GM18508 (cell line): ENCODE data around the gene CCL3.
"Not testable (repeated sequence)": the region's sequence is repeated elsewhere in the genome, so short reads cannot be mapped to it uniquely, and the experiment has no call there.

Experiments used
- ATAC-seq: cut with Tn5 transposase; IDR thresholded peaks from one replicate; pipeline ENCODE4 v1.9.1; 2021; ENCODE audit warnings: moderate number of reproducible peaks; ENCODE audit not compliant: insufficient read depth, unreplicated experiment

CCL3 gene

GRCh38 chr17:36117505-36118382 lies 27.8 kb upstream of the CCL3 start:
- ATAC-seq = no peak

DNA sequence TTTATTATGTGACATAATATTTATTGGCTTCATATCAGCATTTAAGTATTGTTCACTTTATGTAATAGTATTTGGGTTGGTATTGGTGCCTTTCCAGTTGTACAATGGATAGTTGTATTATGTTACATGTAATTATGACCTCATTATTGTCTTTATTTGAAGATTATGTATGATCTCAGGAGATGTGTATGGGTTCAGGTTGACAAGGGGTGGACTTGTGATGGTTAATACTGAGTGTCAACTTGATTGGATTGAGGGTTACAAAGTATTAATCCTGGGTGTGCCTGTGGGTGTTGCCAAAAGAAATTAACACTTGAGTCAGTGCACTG lies 25.7 kb upstream of the CCL3 start:
- not testable (repeated sequence) for ATAC-seq

DNA sequence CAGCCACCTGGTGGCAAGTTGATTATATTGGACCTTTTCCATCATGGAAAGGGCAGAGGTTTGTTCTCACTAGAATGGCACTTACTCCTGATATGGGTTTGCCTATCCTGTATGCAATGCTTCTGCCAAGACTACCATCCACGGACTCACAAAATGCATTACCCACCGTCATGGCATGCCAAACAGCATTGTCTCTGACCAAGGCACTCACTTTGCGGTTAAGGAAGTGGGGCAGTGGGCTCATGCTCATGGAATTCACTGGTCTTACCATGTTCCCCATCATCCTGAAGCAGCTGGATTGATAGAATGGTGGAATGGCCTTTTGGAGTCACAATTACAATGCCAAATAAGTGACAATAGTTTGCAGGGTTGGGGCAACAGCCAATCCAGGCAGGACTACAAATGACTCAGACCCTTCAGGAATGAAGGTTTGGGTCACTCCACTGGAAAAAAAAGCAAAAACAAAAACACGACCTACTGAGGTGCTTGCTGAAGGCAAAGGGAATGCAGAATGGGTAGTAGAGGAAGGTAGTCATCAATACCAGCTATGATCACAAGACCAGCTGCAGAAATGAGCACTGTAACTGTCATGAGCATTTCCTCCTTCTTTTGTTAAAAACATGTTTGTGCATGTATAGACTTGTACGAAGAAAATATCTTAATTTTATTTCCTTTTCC lies 25.2 kb upstream of the CCL3 start:
- ATAC-seq = not testable (repeated sequence)

DNA sequence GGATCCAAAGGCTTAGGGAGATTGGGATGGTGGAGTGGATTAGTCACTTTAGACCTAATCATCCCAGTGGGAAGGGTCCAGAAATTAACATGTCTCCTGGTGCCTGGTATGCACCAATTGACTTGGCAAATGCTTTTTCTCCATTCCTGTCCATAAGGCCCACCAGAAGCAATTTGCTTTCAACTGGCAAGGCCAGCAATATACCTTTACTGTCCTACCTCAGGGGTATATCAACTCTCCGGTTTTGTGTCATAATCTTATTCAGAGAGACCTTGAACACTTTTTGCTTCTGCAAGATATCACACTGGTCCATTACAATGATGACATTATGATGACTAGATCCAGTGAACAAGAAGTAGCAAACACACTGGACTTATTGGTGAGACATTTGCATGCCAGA lies 23.2 kb upstream of the CCL3 start:
- not testable (repeated sequence) for ATAC-seq

DNA sequence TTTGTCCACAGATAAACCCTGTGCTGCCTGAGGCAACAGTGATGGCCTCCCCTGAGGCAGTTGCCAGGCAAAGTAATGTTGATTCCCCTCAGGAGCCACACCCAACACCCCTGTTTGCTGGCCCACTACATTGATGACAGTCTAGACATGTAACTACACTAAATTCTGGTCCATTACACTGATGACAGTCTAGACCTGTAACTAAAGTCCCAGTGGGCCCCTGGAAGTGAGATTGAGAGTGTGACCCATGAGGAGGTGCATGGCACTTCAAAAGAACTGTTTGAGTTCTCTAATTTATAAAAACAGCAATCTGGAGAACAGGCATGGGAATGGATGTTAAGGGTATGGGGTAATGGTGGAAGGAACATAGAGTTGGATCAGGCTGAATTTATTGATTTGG lies 22.6 kb upstream of the CCL3 start:
- ATAC-seq = no peak

GRCh38 chr17:36111068-36111490 lies 21.1 kb upstream of the CCL3 start:
- ATAC-seq = no peak

- ATAC-seq = not testable (repeated sequence)
These were observed 18.3 kb upstream of the CCL3 start for GRCh38 chr17:36108265-36108664.

DNA sequence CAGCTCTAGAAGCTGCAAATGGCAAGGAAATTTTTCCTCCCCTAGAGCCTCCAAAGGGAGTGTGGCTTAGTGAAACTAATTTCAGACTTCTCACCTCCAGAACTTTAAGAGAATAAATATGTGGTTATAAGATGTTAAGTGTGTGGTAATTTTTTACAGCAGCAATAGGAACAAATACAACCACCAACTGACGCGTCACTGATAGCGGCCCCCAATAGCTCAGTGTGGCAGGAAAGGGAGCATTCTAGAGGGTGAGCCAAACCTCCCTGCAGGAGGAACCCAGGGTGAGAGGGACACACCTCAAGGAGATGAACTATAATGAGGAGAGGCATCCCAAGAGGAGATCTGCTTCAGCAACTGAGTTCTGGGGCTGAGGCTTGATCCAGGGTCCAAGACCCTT lies 17.7 kb upstream of the CCL3 start:
- ATAC-seq = no peak

DNA sequence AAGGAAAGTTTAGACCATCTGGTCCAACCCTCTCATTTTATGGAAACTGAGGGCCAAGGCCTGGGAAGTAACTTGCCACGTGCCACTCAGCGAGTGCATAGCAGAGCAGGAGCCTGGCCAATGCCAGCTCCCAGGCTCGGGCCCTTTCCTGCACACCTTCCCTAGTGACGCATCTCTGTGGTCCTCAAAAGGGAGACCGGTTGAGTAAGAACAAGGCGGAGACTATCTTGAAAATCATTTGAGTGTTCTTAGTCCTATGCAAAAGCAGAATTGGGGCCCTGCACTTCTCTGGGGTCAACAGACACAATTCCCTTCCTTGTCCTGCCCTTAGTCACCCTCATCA lies 16.5 kb upstream of the CCL3 start:
- ATAC-seq = no peak

- ATAC-seq = no peak
These were observed 16.0 kb upstream of the CCL3 start for GRCh38 chr17:36105781-36106492.

GRCh38 chr17:36104701-36105181 lies 14.8 kb upstream of the CCL3 start:
- no peak for ATAC-seq

GRCh38 chr17:36104246-36104645 lies 14.3 kb upstream of the CCL3 start:
- ATAC-seq = not testable (repeated sequence)

DNA sequence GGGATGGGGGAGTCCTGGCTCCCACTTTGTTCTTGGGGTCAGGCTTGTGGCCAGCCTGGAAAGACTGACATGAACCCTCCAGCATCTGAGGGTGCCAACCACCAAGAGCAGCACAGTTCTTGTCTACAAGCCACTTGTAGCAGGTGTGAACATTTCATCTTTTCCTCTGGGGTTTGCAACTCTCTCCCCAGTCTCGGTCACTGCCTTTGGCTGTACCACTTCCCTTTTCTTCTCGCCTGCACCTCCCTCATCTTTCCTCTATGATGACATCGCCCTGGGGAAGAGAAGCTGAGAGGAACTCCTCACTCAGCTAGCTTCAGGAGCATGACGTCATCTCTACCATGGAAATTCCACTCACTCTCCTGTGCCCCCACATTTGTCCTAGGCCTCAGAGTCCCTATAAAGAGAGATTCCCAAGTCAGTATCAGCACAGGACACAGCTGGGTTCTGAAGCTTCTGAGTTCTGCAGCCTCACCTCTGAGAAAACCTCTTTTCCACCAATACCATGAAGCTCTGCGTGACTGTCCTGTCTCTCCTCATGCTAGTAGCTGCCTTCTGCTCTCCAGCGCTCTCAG lies 13.5 kb upstream of the CCL3 start, which contains the start of gene CCL4:
CCL4 (plus strand) TSS at position 427 of the 575 bp plus-strand sequence; CDS start at position 506, 79 bp downstream.
- not testable (repeated sequence) for ATAC-seq

- not testable (repeated sequence) for ATAC-seq
These were observed 9.1 kb upstream of the CCL3 start for GRCh38 chr17:36099004-36099403.

DNA sequence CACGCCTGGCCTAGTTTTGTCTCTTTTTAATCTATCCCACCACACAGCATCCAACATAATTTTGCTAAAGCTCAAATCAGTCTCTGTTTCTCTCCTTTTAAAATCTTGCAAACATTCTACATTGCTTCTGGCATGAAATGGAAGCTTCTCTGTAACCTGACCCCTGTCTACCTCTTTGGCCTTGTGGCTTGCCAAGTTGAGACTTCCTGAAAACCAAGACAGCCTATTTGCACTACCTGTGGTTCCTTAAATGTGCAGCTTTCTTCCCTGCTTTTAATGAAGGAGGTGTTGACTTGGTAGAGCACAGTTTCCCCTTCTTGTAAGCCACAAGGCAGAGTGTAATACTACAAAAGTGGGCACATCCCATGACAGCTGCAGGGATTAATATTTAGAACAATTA lies 6.0 kb upstream of the CCL3 start:
- no peak for ATAC-seq

DNA sequence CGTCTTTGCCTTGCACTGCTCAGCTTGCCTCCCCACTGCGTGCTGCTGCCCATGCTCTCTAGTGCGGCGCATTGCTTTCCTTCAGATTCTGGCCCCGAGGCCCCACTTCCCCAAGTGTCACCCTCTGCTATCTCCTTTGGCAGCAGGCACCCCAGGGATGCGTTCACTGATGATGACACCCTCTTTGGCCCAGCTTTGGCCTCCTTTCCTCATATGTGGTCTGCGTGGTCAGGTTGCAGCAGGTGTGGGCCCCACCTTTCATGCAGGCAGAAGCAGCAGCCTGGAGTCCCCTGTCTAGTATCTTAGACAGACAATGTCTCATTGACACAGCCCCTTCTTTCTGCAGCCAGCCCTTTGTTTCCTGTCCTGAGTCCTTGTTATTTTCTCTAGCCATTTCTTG lies 4.8 kb upstream of the CCL3 start:
- no peak for ATAC-seq

DNA sequence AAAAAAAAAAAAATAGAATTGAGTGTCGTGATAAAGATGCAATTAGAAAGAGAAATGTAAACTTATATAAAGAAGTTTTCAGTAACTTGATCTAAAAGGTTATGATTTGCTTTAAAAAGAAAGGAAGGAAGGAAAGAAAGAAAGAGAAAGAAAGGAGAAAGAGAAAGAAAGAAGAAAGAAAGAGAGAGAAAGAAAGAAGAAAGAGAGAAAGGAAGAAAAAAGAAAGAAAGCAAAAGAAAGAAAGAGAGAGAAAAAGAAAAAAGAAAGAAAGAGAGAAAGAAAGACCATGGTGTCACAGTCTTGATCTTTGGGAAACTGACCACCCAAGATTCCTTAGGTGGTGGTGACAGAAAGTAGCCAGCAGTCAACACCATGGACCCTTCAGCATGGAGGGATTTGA lies 4.3 kb upstream of the CCL3 start:
- ATAC-seq = no peak

GRCh38 chr17:36092715-36093114 lies 2.8 kb upstream of the CCL3 start:
- ATAC-seq = not testable (repeated sequence)

DNA sequence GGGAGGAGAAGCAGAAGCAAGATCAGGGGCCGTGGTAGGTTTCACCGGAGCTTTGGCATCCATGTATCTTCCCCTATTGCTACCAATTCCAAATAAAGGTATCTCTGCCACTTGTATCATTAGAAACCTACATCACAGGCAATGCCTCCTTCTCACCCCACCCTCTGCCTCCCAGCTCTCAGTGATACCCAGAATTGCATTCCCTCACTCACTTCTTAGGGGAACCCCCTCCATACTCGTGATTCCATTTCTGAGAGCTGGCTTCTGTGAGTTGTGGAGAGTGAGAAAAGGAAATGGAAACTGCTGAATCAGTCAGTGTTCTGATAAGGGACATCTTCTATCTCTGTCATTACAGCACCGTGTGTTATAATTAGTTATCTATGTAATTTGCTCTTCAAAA lies 2.3 kb upstream of the CCL3 start:
- no peak for ATAC-seq

DNA sequence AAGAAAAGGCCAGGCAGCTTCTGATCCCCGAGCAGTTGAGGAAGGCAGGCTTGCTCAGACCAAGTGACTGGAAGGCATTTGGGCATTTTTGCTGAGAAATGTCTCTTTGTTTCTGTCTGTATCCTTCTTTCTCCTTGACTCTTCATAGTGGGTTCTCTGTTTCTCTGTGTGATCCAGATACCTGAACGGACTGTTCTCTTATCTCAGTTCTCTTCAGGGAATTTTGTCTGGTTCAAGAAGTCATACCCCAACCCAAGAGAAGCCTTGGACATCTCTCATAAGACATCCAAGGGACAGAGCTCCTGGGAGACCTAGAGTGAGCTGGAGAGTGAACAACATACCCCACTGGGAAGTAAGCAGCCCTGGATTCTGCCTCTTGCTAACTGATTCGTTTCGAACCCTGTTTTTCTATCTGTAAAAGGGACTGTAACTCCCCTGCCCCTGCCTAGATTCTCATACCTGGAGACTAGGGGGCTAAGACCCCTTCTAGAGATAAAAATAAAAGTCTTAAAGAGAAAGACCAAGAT lies 541 bp downstream of the CCL3 start:
- no peak for ATAC-seq
